GM23248 (cell line): Measurements from ENCODE around the gene SENP1.

Source experiments
- EZH2 ChIP-seq: fragments of 200-600 bp; sonication (generic); IDR thresholded peaks from 2 replicates; pipeline ENCODE4 v1.6.1; 2018; ENCODE audit warnings: antibody characterized with exemption, mild to moderate bottlenecking; ENCODE audit not compliant: insufficient read depth, poor library complexity, severe bottlenecking
- EZH2phosphoT487 ChIP-seq: fragments of 200-600 bp; sonication (generic); IDR thresholded peaks from 2 replicates; pipeline ENCODE4 v1.6.1; 2018; ENCODE audit warnings: antibody characterized with exemption, moderate library complexity, mild to moderate bottlenecking, low read depth; ENCODE audit not compliant: insufficient read depth

- TF ChIP-seq EZH2 (no peak), EZH2phosphoT487 (no peak)
Observed at GRCh38 chr12:48074266-48074665, 31.6 kb downstream of the SENP1 start.
